GM23338 (cell line): Measurements from ENCODE around the gene DLX3. TPM values are rescaled to one million over a fixed set of nuclear protein-coding genes. Genes with fewer than 3 reads are reported as not detected.

ENCODE experiments used
- ATAC-seq: fragments of 200-7000 bp; cut with Tn5 transposase; 3 replicates; pipeline ENCODE4 v1.9.1; 2020
- DNase-seq: peaks from one replicate; pipeline ENCODE4 v3.0.0-alpha.2; 2015; ENCODE audit warnings: low spot score
- H2AFZ ChIP-seq: fragments of 200-600 bp; sonication (generic); 2 replicates; pipeline ENCODE4 v1.8.0; 2016; ENCODE audit warnings: antibody characterized with exemption, mild to moderate bottlenecking, moderate library complexity
- H3F3A ChIP-seq: fragments of 200-600 bp; sonication (generic); replicated peaks from 2 replicates; pipeline ENCODE4 v1.8.0; 2017; ENCODE audit warnings: antibody characterized with exemption, mixed run types, low read depth
- H3K27ac ChIP-seq: fragments of 200-600 bp; sonication (generic); 2 replicates; pipeline ENCODE4 v1.6.1; 2016; ENCODE audit warnings: low read depth
- H3K27me3 ChIP-seq: fragments of 200-600 bp; sonication (generic); 2 replicates; pipeline ENCODE4 v1.8.0; 2016; ENCODE audit warnings: mild to moderate bottlenecking, mixed run types, moderate library complexity; ENCODE audit not compliant: insufficient read depth
- H3K36me3 ChIP-seq: fragments of 200-600 bp; sonication (generic); 2 replicates; pipeline ENCODE4 v1.8.0; 2016; ENCODE audit warnings: mild to moderate bottlenecking; ENCODE audit not compliant: insufficient read depth
- H3K4me1 ChIP-seq: fragments of 200-600 bp; sonication (generic); 2 replicates; pipeline ENCODE4 v1.8.0; 2016; ENCODE audit warnings: mild to moderate bottlenecking, moderate library complexity; ENCODE audit not compliant: insufficient read depth
- H3K4me2 ChIP-seq: fragments of 200-600 bp; sonication (generic); 2 replicates; pipeline ENCODE4 v1.7.1; 2017; ENCODE audit warnings: mixed run types
- H3K4me3 ChIP-seq: fragments of 200-600 bp; sonication (generic); 2 replicates; pipeline ENCODE4 v1.6.1; 2016; ENCODE audit warnings: mixed run types
- H3K79me2 ChIP-seq: fragments of 200-600 bp; sonication (generic); replicated peaks from 2 replicates; pipeline ENCODE4 v1.8.0; 2017; ENCODE audit warnings: mild to moderate bottlenecking; ENCODE audit not compliant: insufficient read depth
- H3K9me2 ChIP-seq: fragments of 200-600 bp; sonication (generic); 2 replicates; pipeline ENCODE4 v1.8.0; 2017; ENCODE audit not compliant: insufficient read depth
- H4K20me1 ChIP-seq: fragments of 200-600 bp; sonication (generic); replicated peaks from 2 replicates; pipeline ENCODE4 v1.8.0; 2017; ENCODE audit warnings: mild to moderate bottlenecking; ENCODE audit not compliant: insufficient read depth
- H3K27ac Mint-ChIP-seq: 2 replicates; pipeline ENCODE4 v1.8.0; 2020; ENCODE audit warnings: inconsistent platforms, mild to moderate bottlenecking, moderate library complexity, mixed read lengths
- H3K27me3 Mint-ChIP-seq: 3 replicates; pipeline ENCODE4 v1.8.0; 2022; ENCODE audit warnings: low read depth, mild to moderate bottlenecking, moderate library complexity, mixed read lengths, inconsistent platforms; ENCODE audit not compliant: insufficient read depth, poor library complexity
- H3K36me3 Mint-ChIP-seq: 3 replicates; pipeline ENCODE4 v1.8.0; 2021; ENCODE audit warnings: low read depth, mild to moderate bottlenecking, inconsistent platforms, moderate library complexity, mixed read lengths
- H3K4me1 Mint-ChIP-seq: 3 replicates; pipeline ENCODE4 v1.8.0; 2020; ENCODE audit warnings: mild to moderate bottlenecking, inconsistent platforms, mixed read lengths
- H3K4me3 Mint-ChIP-seq: 3 replicates; pipeline ENCODE4 v1.8.0; 2021; ENCODE audit warnings: moderate library complexity, mild to moderate bottlenecking, inconsistent platforms, mixed read lengths
- H3K9me3 Mint-ChIP-seq: 3 replicates; pipeline ENCODE4 v1.8.0; 2020; ENCODE audit warnings: moderate library complexity, mild to moderate bottlenecking, inconsistent platforms, mixed read lengths
- CREB1 ChIP-seq: fragments of 250-450 bp; sonication (Bioruptor Pico); IDR thresholded peaks from 2 replicates; pipeline ENCODE4 v1.5.0; 2020; ENCODE audit warnings: low read depth, mild to moderate bottlenecking, moderate library complexity
- ETS1 ChIP-seq: IDR thresholded peaks from 2 replicates; pipeline ENCODE4 v1.6.1; 2016; ENCODE audit warnings: antibody characterized with exemption
- EZH2 ChIP-seq: fragments of 200-600 bp; sonication (generic); IDR thresholded peaks from one replicate; pipeline ENCODE4 v1.8.0; 2017; ENCODE audit warnings: antibody characterized with exemption, mild to moderate bottlenecking, low read depth; ENCODE audit not compliant: unreplicated experiment
- JUNB ChIP-seq: IDR thresholded peaks from one replicate; pipeline ENCODE4 v1.6.1; 2016; ENCODE audit warnings: antibody characterized with exemption; ENCODE audit not compliant: unreplicated experiment
- NANOG ChIP-seq: IDR thresholded peaks from 2 replicates; pipeline ENCODE4 v1.6.1; 2016; ENCODE audit warnings: antibody characterized with exemption, borderline replicate concordance
- POLR2AphosphoS5 ChIP-seq: IDR thresholded peaks from 2 replicates; pipeline ENCODE4 v1.6.1; 2016; ENCODE audit warnings: antibody characterized with exemption, low read depth
- REST ChIP-seq: IDR thresholded peaks from one replicate; pipeline ENCODE4 v1.6.1; 2018; ENCODE audit warnings: antibody characterized with exemption; ENCODE audit not compliant: unreplicated experiment
- STAT1 ChIP-seq: IDR thresholded peaks from one replicate; pipeline ENCODE4 v1.6.1; 2016; ENCODE audit warnings: antibody characterized with exemption; ENCODE audit not compliant: unreplicated experiment
- ZNF114 ChIP-seq: fragments of 250-450 bp; sonication (Bioruptor Pico); IDR thresholded peaks from 2 replicates; pipeline ENCODE4 v1.5.0; 2020; ENCODE audit warnings: mild to moderate bottlenecking, moderate library complexity
- ZNF331 ChIP-seq: fragments of 250-450 bp; sonication (Bioruptor Pico); IDR thresholded peaks from 2 replicates; pipeline ENCODE4 v1.5.0; 2020; ENCODE audit warnings: low read depth, mild to moderate bottlenecking, moderate library complexity
- polyA plus RNA-seq: library from polyadenylated mRNA; unstranded; fragments of >200 nt; fragmentation: Nextera tagmentation; extraction: Ambion mirVana; gene quantifications from 2 replicates; pipeline ENCODE4 v1.2.1, GENCODE V29; 2016
- total RNA-seq: library from RNA; depleted of rRNA; stranded (reverse); fragments of >200 nt; shearing (Covaris generic); gene quantifications from 2 replicates; pipeline ENCODE4 v1.2.3, GENCODE V29; 2014

Gene DLX3
- total and polyA plus RNA-seq, 2 experiments from 2014 or later: 0.14 to 0.27 TPM

GRCh38 chr17:49993423-49994060, 1.5 kb downstream of the DLX3 start (continued):
- TF ChIP-seq REST: no peak

DNA sequence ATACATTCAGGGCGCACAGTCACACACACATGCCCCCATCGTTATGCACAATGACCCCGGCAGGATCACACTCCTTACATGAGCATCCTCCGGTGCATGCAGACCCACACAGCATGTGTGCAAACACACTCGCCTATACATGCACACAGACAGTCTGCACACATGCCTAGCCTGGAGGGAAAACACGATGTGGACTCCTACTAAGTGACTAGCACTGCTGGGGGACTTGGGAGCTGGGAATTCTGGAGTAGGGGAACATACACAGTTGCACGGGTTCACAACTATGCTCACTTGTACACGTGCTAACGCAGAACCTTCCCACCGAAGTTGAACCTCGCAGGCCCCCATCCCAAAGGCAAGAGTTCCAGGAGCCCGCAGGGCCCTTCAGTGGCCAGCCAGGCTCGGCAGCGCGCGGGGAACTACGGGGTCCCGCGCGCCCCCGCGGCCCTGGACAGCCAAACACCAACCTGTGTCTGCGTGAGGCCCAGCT, 2.0 kb downstream of the DLX3 start:
- H3F3A ChIP-seq: peaks cover 3% of the 10 kb centered on the region; the same call in 1 of the 2 replicates
- H3K9me2 ChIP-seq: no peaks in the 10 kb centered on the region
- peak overlapping the region; percentile 66 for H3K4me3 ChIP-seq
- Mint-ChIP-seq H3K9me3 (no peaks in the 10 kb centered on the region; the same call in 2 of the 3 replicates), H3K4me1 (peaks cover 30% of the 10 kb centered on the region), H3K27me3 (peaks cover 90% of the 10 kb centered on the region), H3K27ac (no peak overlapping the region), H3K36me3 (no peaks in the 10 kb centered on the region; the same call in 2 of the 3 replicates), H3K4me3 (peak overlapping the region; percentile 61)
- peaks cover 100% of the 10 kb centered on the region for H3K27me3 ChIP-seq
- peaks cover 14% of the 10 kb centered on the region for H3K4me1 ChIP-seq
- ATAC-seq: no peak
- no peak overlapping the region for H3K27ac ChIP-seq
- no peaks in the 10 kb centered on the region for H3K36me3 ChIP-seq
- H2AFZ ChIP-seq: peak overlapping the region; percentile 93
- H4K20me1 ChIP-seq: peaks cover 8% of the 10 kb centered on the region; the same call in 1 of the 2 replicates
- H3K79me2 ChIP-seq: no peaks in the 10 kb centered on the region
- TF ChIP-seq EZH2: peak; percentile 24
- TF ChIP-seq JUNB: no peak
- H3K4me2 ChIP-seq: peak overlapping the region; percentile 95
- DNase-seq: no peak

DNA sequence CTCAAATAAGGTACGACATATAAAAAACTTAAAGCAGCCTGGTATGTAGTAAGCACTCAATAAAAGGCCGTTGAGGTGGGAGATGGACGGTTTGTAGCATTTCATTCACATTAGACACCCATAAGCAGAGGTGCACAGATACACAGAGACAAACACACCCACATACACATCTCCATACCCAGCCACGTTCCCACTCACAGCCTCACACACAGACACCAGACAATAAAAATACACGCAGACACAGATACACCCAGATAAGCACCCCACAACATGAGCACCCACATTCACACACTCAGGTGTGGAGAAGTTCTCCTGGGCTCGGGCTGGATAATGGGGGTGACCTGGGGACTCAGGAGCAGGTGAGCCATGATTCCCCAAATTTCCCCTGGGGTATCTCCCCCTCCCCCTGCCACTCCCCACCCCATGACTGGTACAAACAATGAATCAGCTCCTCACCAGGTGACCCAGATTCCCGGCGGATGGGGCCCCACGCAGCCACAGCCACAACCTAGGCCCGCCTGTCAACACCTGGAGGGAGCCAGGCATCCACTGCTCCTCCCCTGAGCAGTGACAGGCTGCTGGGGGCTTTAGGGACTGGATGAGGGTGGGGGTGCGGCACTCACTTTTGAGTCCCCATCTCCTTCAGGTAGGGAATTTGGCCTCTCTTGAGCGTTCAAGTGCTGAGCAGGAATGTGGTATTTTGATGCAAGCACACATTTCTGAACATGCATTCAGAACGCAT, 2.7 kb downstream of the DLX3 start:
- H3K36me3 Mint-ChIP-seq: no peaks in the 10 kb centered on the region; the same call in 2 of the 3 replicates
- peaks cover 18% of the 10 kb centered on the region for H3K4me1 ChIP-seq
- H3K9me2 ChIP-seq: no peaks in the 10 kb centered on the region
- H3K4me3 Mint-ChIP-seq: peak overlapping the region; percentile 61
- peaks cover 100% of the 10 kb centered on the region for H3K27me3 ChIP-seq
- H3K36me3 ChIP-seq: no peaks in the 10 kb centered on the region
- H3K27ac ChIP-seq: no peak overlapping the region
- peaks cover 3% of the 10 kb centered on the region; the same call in 1 of the 2 replicates for H3F3A ChIP-seq
- H3K4me1 Mint-ChIP-seq: peaks cover 30% of the 10 kb centered on the region
- H2AFZ ChIP-seq: no peak overlapping the region
- H3K9me3 Mint-ChIP-seq: no peaks in the 10 kb centered on the region; the same call in 2 of the 3 replicates
- H3K4me3 ChIP-seq: peak overlapping the region; percentile 66
- H4K20me1 ChIP-seq: peaks cover 5% of the 10 kb centered on the region; the same call in 1 of the 2 replicates
- no peaks in the 10 kb centered on the region for H3K79me2 ChIP-seq
- peaks cover 86% of the 10 kb centered on the region for H3K27me3 Mint-ChIP-seq
- DNase-seq (peak; percentile 37), ATAC-seq (no peak)
- peak overlapping the region; percentile 95 for H3K4me2 ChIP-seq
- no peak overlapping the region for H3K27ac Mint-ChIP-seq
- TF ChIP-seq ZNF114 (CRISPR knock-in tag) (no peak), JUNB (no peak), POLR2AphosphoS5 (no peak), REST (no peak), ZNF331 (CRISPR knock-in tag) (no peak), ETS1 (no peak), NANOG (no peak), CREB1 (CRISPR knock-in tag) (no peak), STAT1 (no peak), EZH2 (no peak)
